Hematopoietic multipotent progenitor cell (in vitro differentiated cells): ENCODE results near the gene GNAT1. TPM values are rescaled to one million over a fixed set of nuclear protein-coding genes. Genes with fewer than 3 reads are reported as not detected.
"Not testable (repeated sequence)": the region's sequence is repeated elsewhere in the genome, so short reads cannot be mapped to it uniquely, and the experiment has no call there.

Experiments
- DNase-seq, 3 donors: peaks; one replicate each; pipeline ENCODE4 v3.0.0-alpha.2; 2011 to 2015; ENCODE audit warnings: low read depth in 2 of 3, low spot score in 2 of 3
- total RNA-seq: library from RNA; depleted of rRNA; stranded (reverse); fragments of >200 nt; gene quantifications from one replicate; pipeline ENCODE4 v1.2.3, GENCODE V29; 2012

GNAT1 gene
- total RNA-seq, 1 donor: not detected

DNA sequence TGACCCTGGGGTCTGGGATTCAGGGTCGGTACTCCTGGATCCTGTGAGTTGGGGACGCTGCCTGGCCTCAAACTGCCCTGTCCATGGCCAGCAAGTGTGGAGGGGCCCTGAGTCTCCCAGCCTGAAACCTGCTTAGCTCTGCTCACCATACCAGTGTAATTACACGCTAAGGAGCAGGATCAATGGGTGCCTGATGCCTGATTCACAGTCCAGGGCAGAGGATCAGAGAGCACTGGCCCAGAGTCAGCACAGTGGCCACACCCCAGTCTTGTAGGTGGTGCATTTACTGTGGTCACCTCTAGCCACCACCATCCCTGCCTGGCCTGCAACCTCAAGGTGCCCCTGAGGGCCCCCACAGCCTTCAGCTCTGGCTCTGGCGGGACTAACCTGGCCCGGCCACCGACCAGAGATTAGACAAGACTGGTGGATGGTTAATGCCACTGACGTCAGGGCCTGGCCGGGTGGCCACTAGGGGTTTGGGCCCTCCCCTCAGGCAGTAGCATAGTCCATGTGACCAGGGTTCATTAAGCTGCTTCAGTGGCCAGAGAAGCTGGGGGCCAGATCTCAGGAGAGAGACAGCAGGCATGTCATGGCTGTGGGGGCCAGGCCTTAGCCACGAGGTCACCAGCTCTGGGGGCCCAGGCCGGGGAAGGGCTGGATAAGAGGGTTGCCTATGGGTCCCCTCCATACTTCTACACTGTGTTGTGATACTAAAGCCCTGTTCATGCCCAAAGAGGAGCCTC, 10.3 kb downstream of the GNAT1 start:
- DNase-seq: no peak

DNA sequence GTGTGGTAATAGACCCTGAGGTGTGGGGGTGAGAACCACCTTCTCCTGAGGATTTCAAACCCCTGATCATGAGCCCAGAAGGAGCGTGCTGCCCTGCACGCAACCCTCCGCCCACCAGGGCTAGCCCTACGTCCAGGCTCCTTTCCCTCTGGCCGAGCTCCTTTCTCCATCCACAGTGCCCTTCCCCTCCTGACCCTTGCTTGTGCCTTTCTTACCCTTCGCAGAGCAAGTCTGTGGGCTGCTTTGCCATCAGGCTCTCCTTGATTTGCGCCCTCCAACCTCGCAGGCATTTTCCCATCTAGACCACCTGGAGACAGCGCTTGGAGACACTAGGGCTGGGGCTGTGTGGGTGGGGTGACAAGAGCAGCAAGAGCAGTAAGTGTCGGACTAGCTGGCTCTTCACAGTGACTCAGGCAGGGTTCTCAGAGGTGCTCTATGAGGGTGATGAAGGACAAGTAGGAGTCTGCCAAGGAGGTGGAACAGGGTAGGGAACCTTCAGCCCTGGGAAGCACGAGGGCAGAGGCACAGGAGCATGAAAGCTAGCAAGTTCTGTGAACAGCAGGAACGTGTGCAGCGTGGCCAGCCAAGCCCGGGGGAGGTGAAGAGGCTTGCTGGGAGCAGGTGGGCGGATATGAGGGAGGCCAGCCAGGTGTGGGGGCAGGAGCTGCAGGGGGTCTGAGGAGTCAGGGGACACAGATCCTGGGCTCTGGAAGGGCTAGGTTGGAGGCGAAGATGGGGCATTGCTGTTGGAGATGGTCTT, 11.1 kb downstream of the GNAT1 start:
- DNase-seq: no peak

DNA sequence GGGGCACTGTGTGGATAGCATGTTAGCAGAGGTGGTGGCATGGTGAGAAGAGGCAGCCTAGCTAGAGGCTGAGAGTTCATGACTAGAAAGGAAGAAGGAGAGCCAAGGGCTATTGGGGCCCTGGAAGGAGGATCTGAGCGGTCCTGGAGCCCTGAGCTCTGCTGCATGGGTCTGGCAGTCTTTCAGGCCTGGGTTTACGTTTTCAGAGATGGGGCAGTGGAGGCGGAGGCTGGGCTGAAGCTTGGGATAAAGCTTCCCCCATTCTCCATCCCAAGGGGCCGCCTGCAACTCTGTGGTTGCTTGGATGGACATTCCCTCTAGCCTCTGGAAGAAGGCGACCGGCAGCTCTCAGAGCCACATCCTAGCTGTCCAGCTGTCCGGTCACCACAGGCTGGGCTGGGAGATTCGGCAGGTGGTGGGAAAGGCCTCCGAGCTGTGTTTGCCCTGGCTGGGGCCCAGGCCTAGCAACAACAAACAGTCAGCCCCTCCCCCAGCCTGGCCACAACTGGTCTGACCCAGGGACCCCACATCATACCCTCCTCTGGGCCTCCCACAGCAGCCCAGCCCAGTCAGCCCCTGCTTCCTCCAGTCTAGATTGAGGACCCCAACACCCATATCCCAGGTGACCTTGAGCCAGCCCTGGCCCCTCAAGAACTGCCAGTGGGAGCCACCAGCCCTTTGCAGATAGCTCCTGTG, 11.9 kb downstream of the GNAT1 start:
- DNase-seq: no peak

DNA sequence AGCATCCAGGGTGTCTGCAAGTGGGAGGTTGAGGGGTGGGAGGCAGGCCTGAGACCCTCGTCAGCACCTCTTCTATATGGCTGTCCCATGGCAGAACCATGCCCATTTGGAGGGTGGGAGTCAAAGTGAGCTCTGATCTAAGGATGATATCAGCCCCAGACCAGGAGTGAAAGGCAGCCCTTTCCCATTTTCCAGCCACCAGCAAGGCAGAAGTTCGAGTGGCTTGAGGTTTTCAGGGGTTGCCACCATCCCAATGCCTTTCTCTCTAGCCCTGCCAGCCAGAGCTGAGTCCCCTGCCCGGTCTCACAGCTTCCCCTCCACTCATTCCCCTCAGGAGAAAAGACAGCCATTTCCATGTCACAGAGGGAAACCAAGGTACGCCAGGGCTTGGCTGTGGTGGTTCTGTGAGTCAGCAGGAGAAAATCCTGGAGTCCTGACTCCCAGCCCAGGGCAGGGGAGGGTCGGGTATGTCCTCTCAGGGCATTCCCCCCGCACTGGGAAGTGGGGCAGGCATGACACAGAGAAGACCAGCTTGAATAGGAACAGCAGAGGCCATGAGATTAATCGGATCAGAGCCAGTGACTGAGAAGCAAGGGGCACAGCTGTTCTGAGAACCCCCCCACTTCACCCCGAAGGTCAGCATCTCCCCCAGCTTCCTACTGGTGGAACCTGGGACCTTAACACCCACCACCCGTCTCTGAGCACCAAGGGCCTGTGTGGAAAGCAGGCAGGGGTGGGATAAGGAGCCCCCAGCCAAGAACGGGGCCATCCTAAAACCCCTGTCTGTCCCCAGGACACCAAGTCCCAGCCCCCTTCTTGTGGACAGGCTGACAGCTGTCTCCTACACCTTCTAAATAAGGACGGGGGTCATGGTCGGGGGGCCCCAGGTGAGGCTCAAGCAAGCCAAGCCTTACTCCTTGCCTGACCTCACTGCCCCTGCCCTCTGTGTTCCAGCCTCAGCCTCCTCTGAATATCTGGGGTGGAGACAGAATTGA, 12.7 kb downstream of the GNAT1 start:
- no peak for DNase-seq

DNA sequence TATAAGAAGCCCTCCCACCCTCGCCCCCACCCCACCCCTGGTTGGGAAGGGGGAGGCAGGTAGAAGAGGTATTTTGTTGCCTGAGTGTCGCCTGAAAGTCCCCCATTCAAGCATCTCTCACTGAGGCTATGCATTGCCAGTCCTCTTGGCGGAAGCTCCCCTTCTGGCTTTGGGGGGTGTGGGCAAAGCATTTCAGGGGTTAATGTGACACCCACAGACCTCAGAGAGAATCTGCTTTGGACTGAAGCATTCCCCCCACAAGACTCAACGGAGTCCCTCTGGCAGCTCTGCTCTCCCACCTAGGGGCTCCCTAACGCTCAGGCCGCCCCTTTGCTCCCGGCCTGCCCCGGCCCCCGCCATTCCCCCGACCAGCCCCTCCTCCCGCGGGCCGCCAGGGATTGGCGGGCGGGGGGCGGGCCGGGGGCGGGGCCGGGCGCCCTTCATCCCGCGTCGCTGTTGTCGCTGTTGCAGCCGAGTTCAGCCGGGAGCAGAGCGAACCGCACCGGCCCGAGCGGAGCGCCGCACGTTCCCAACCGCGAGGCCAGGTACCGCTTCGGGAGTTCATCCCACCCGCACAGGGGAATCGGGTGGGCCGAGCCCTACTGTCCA, 13.5 kb downstream of the GNAT1 start, which contains the start of gene SLC38A3:
Gene SLC38A3 (plus strand): TSS at position 468 of the 609 bp plus-strand sequence. CDS start 8,929 bp downstream, outside the sequence.
- DNase-seq: peak in 2 of 3 donors; percentile 22 to 37

DNA sequence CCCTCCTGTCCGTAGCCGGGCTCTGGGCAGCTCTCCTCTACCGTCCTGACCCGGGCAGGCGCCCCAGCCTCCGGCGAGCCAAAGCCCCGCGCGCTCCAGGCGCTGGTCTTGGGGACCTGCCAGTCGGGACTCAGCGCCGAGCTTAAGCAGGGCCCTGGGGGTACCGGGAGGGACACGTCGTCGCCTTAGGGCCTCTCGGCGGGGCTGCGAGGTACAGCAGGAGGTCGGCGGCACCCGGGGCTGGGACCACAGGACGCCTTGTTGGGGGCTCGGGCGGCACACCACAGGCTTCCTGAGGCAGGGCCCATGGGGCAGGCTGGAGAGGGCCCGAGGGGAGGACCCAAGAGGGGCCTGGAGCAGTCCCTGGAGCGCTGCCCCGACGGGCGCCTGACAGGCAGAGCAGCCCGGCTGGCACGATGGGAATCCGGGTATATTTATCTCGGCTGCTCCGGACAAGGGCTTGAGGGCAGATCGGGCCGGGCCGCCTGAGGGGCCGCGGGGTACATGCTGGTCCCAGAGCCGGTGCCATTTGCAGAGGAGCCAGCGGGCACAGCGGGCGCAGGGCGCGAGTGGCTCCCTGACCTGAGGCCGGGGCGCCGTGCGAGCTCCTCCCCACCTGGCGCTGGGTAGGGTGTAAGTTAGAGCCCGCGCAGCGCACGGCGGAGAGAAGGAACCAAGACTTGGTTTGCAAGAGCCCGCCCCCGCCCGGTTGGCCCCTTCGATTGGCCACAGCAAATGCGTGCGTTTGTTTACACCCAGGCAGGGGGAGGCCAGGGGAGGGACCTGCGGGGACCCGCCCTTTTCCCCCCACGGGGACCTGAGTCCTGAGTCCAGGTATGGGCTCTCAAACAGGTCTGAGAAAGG, 14.2 kb downstream of the GNAT1 start:
- peak in 2 of 3 donors; percentile 51 to 56 for DNase-seq

DNA sequence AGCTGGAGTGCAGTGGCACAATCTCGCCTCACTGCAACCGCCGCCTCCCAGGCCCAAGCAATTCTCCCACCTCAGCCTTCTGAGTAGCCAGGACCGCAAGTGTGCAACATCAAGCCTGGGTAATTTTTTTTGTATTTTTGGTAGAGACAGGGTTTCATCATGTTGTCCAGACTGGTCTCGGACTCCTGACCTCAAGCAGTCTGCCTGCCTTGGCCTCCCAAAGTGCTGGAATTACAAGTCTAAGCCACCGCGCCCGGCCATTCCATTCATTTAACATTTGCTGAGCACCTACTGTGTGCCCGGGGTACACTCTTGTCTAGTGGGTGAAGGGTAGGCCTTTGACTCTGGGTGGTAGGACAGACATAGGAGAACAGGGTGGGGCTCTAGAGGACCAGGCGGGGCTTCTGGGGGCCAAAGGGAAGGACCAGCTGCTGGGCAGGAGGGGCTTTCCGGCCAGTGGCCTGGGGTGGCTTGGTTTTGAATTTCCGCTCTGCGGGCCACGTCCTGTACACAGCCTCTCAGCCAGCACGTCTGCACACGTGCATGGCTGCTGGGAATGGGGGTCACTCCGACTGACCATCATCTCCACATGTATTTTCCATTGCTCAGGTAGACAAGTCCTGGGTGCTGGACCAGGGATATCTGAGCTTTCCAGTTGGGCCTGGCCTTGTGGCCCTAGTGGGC, 16.1 kb downstream of the GNAT1 start:
- no peak for DNase-seq

DNA sequence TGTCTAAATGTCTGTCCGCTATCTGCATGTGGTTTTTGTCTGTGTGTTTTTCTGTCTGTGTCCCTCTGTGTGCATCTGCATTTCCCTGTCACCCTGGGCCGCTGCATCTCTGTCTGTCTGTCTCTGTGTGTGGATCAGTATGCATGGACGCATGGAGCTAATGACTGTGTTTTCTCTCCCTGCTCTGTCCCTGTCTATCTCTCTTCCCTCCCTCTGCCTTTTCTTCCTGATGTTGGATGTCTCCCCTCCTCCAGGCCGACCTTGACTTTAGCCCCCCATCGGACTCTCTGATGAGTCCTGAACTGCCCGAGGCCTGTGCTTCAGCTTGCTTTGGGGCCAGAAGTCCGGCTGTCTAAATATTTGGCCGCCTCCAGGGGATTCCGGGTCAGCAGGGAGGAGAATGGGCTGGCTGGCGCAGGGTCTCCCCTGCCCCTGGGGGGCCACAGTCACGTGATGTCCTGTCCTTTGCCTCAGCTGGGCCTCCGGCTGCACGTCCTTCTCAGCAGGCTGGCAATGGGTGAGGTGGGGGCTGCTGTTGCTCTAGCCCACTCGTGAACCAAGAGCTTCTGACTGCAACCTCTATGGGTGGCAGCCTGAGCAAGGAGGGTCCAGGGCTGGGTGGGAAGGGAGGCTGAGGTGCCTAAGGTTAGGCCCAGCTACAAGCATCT, 17.4 kb downstream of the GNAT1 start:
- no peak for DNase-seq

DNA sequence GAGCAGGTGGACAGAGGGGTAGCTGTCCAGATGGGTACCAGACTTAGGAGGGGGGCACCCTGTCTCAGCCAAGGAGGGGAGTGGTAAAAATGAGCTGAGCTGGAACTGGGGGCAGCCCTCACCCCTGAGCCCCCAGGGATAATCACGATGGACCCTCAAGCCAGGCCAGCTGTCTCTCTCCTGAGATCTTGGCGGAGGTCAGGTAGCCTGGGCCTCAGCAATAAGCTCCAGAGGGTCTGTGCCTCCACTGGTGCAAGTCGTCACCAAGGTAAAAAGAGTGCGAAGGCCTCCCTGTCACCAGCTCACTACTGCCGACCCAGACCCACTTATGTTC, 18.7 kb downstream of the GNAT1 start:
- no peak for DNase-seq

DNA sequence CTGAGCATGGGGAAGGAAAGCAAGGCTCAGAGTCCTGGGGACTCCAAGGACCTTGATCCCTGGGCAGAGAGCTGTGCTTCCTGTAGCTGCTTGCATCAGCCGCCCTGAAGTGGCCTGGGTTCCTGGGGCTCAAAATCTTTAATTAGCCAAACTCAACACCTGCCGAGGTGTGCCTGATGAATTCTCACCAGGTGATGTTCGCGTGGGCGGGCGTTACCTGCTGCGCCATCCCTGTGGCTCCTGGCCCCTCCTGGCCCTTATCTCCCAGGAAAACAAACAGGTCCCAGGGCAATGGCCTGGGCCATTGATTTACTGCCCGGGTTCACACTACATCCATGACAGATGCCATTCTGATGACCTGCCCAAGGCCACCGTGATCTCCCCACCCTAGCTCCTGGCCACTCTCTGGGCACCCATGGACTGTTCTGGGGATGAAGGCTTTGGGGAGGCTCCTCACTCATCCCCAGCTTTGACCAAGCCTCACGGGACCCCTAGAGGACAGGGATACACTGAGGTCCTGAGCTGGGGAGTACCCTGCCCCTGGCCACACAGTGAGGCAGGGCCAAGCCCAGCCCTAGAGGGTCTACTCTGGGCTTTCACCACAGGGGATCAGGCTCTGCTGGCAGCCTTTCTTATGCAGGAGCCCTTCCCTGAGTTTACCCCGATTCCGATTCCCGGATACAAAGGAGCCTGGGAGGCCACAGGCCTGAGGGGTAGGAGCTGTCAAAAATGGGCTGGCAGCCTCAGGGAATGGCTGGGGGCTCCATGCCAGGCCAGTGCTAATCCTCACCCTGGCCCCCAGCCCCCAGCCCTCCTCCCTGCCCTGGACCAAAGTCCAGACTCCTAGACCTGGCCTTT, 19.3 kb downstream of the GNAT1 start:
- no peak for DNase-seq

DNA sequence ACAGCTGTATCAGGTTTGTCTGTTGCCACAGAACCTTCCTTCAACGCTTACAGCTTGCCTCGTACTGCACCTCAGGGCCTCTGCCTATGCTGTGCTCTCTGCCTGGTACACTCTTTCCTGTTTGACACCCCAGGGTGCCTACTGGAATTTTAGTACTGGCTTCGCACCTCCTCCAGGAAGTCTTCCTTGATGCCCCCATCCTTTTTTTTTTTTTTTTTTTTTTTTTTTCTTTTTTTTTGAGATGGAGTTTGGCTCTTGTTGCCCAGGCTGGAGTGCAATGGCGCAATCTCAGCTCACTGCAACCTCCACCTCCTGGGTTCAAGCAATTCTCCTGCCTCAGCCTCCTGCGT, 19.9 kb downstream of the GNAT1 start:
- not testable (repeated sequence) for DNase-seq

DNA sequence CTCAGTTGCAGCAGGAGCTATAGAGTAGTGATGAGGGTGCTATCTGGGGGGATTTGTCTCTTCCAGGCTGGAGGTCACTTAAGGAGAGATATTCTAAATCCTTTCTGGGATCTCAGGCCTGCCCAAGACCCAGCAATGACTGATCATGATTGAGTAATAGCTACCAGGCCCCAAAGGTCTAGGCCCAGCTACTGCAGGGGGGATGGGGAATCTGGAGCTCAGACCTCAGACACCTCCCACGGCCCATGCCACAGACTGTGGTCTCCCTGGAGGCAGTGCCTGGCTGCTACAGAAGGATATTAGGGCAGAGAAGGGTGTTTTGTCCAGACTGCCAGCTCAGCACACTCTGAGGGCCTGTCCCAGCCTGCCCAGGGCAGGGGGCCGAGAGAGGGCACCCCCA, 20.5 kb downstream of the GNAT1 start:
- DNase-seq: no peak

DNA sequence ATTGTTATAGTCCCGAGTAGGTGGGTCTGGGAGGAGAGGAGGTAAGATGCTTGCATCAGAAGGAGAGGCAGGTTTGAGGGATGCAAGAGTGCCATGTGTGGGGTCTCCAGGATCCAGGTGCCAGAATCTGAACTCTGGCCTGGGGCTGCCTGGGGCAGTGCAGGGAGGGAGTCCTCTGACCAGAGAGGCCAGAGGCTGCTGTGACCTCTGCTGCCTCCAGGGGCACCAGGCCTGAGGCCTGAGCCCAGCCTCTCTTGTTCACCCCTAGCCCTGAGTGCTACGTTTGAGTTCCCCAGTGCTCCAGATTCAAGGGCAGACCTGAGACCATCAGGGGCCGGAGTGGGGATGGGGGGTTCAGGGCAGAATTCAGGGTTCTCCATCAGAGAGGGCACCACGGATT, 21.1 kb downstream of the GNAT1 start:
- DNase-seq: no peak

DNA sequence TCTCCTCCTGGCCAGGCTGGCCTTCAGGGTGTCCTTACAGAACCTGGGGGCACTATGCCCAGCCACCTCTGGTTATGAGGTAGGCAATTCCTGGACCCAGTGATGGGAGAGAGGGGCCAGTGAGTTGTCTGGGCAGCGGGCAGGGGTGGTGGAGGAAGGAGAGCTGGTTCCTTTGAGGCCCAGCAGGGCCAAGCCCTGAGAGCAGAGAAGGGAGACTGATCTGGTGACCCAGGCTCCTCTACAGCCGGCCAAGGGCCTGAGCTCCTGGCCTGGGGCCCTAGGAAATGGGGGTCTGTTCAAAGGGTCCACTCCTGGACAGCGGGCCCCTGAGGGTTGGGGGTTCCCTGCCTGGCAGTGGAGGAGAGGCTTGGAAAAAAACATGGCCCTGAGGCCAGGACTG, 21.6 kb downstream of the GNAT1 start:
- no peak for DNase-seq

DNA sequence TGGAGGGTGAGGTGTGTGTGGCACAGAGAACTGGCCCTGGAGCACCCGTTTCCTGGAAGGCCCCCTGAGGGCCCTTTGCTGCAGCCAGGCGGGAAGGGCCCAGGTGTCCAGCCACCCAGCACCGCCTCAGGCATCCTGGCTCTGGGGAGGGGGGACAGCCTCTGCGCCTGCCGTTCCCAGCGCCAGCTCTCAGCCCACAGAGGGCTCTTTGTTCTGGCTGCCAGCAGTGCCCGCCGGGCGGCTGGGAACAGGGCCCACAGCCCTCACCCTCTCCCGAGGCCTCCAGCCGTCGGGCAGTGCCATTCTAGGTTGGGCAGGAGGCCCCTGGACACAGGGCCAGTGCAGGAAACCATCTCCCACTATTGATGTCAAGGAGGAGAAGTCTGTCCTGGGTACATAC, 22.0 kb downstream of the GNAT1 start:
- DNase-seq: no peak

DNA sequence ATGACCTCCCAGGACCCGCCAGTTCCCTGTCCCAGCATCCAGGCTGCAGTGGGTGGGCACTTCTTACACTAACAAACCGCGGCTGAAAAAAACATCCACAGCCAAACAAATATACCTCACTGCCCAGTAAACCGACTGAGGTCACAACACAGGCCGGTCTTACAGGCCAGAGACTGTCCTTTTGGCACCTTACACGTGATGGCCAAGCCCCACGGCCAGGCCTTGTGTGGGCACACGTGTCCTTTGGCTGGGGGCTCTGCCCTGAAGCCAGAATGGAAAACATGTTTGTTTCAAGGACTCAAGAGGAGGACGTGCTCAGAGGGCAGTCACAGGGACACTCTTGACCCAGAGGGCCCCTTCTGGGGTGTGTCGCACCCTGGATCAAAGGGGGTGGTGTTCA, 23.4 kb downstream of the GNAT1 start:
- no peak for DNase-seq

DNA sequence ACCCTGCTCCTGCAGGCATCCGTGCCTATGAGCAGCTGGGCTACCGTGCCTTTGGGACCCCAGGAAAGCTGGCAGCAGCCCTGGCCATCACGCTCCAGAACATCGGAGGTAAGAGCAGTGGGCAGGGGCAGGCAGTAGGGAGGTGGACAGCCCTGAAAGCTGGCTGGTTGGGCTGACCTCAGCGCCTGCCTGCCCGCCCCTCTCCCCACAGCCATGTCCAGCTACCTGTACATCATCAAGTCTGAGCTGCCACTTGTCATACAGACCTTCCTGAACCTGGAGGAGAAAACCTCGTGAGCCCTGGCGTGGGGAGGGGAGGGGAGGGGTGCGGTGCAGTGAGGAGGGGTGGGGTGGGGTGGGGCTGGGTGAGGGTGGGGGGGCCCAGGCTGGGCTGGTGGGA, 24.1 kb downstream of the GNAT1 start:
- DNase-seq: no peak
